Activated naive CD8-positive, alpha-beta T cell treated with anti-CD3 and anti-CD28 coated beads, Interleukin-2, amount 10 ng/mL, durations not matched to agents 7 days and 5 days (primary cell): Measurements from ENCODE around the gene CARMIL3. TPM values are rescaled to one million over a fixed set of nuclear protein-coding genes. Genes with fewer than 3 reads are reported as not detected.

Experiments used
- ATAC-seq: fragments of 150-1000 bp; cut with Tn5 transposase; one replicate; pipeline ENCODE4 v1.10.0; 2021; ENCODE audit warnings: low read depth, moderate library complexity
- POLR2A ChIA-PET: fragments of 350-600 bp; sonication (Branson Sonifier 250); formaldehyde crosslinking; loops from one replicate; lab custom pipeline; 2021; ENCODE audit warnings: antibody characterized with exemption; lab: Charles Lee
- DNase-seq: peaks from one replicate; pipeline ENCODE4 v3.0.0; 2021
- H3K27ac Mint-ChIP-seq: one replicate; pipeline ENCODE4 v1.8.0; 2022; ENCODE audit warnings: mild to moderate bottlenecking, mixed read lengths
- H3K27me3 Mint-ChIP-seq: one replicate; pipeline ENCODE4 v1.8.0; 2022; ENCODE audit warnings: mild to moderate bottlenecking, moderate library complexity, mixed read lengths
- H3K36me3 Mint-ChIP-seq: one replicate; pipeline ENCODE4 v1.8.0; 2021; ENCODE audit warnings: mild to moderate bottlenecking, mixed read lengths
- H3K4me1 Mint-ChIP-seq: one replicate; pipeline ENCODE4 v1.8.0; 2021; ENCODE audit warnings: mixed read lengths
- H3K4me3 Mint-ChIP-seq: one replicate; pipeline ENCODE4 v1.8.0; 2022; ENCODE audit warnings: mild to moderate bottlenecking, moderate library complexity, mixed read lengths
- H3K9me3 Mint-ChIP-seq: one replicate; pipeline ENCODE4 v1.8.0; 2021; ENCODE audit warnings: mixed read lengths
- total RNA-seq, 2 experiments: library from RNA; stranded (reverse); gene quantifications; one replicate each; pipeline ENCODE4 v1.2.3, GENCODE V29; 2021

Gene CARMIL3
- total RNA-seq, 2 experiments from 2014 or later, result 0.80 to 0.91 TPM

DNA sequence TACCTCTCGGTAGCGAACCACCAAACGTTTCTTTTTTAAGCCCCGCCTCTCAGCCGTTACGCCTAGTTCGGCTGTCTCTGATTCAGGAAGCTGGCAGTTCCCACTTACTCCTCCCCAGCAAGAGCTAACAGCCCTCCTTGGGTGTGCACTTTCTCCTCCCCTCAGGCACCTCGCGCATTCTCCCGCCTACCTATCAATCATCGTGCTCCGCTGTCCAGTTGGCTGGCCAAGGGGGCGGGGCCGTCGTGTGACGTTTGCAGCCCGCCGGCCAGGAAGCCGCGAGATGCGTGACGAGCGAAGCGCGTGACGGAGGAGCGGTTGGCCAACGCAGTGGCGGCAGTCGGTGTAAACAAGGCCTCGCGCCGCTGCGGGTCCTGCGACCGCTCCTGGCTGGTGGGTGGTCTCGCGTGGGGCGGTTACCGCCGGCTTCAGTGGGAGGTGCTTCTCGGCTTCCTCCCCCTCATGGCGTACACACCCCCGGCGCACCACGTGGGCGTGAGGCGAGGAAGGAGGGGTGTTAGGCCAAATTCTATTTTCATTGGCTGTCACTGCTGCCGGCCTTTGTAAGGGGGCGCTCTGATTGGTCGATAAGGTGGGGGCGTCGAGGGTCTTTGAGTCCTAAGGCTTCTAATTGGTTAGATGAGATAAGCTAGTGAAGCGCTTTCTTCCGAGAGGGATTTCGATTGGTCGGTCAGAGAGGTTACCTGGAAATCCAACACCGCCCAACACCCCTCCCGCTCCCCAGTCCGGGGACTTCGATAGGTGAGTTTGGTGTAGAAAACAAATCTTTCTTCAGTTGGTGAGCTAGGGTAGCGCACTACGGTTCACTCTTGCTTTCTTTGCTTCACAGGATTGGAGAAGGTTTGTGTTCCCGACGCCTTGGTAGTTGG lies 63.0 kb downstream of the CARMIL3 start, which contains the start of the genes DCAF11 and NRL:
DCAF11 (plus strand) TSS at position 246 of the 890 bp plus-strand sequence. CDS start 818 bp downstream, outside the sequence.
NRL (minus strand) TSS at position 418 of the 890 bp plus-strand sequence. CDS start 32,101 bp downstream, outside the sequence.
- peaks cover 29% of the 10 kb centered on the region for H3K36me3 Mint-ChIP-seq
- peak; percentile 89 for ATAC-seq

DNA sequence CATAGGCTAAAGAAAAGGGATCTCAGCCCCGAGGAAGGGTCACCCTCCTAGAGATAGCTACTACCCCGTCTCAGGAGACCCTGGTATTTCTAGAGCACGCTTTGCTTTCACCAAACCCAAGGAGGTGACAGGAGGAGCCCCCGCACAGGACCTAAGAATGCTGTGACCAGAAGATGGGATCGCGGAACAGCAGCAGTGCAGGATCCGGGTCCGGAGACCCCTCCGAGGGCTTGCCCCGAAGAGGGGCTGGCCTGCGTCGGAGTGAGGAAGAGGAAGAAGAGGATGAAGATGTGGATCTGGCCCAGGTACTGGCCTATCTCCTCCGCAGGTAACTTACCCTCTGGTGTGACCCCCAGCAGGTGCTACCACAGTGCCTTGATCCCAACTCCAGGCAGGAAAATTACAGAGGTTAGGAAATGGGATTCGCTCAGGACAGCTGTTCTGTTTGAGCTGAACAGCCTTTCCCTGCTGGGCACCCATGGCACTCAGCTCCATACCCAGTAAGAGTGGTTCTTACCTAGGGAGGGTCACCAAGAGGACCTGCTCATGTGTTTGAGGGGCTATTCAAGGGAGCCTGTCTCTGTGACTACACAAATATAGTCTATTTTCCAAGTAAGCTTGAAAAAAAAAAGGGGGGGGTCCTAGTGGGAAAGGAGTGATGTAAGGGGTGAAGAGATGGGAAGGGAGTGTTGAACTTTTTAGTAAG lies 63.8 kb downstream of the CARMIL3 start:
- ATAC-seq (no peak), DNase-seq (no peak)
- Mint-ChIP-seq H3K4me1 (peaks cover 23% of the 10 kb centered on the region), H3K27ac (peak overlapping the region; percentile 99), H3K36me3 (peaks cover 29% of the 10 kb centered on the region), H3K4me3 (peak overlapping the region; percentile 99), H3K27me3 (no peaks in the 10 kb centered on the region), H3K9me3 (no peaks in the 10 kb centered on the region)
- POLR2A ChIA-PET, result interaction anchor here (1.0 to 8.3 kb wide), 17 partner anchors 10 to 795 kb away, joined by 3 to 176 read pairs (median 10); partner anchors contain the start of genes CHMP4A, EMC9, FITM1 and IRF9

More for the DNA sequence above, 63.0 kb downstream of the CARMIL3 start, which contains the start of the genes DCAF11 and NRL:
- POLR2A ChIA-PET, result interaction anchor here (0.7 to 8.3 kb wide), 38 partner anchors 11 to 812 kb away, joined by 3 to 176 read pairs (median 6); partner anchors contain the start of genes CARMIL3, CHMP4A, DHRS1 and DHRS4L2
- Mint-ChIP-seq H3K27me3 (no peaks in the 10 kb centered on the region), H3K4me1 (peaks cover 24% of the 10 kb centered on the region), H3K4me3 (peak within 1 kb of the TSS; percentile 99), H3K9me3 (no peaks in the 10 kb centered on the region), H3K27ac (peak within 1 kb of the TSS; percentile 99)
- DNase-seq, result peak; percentile 99

DNA sequence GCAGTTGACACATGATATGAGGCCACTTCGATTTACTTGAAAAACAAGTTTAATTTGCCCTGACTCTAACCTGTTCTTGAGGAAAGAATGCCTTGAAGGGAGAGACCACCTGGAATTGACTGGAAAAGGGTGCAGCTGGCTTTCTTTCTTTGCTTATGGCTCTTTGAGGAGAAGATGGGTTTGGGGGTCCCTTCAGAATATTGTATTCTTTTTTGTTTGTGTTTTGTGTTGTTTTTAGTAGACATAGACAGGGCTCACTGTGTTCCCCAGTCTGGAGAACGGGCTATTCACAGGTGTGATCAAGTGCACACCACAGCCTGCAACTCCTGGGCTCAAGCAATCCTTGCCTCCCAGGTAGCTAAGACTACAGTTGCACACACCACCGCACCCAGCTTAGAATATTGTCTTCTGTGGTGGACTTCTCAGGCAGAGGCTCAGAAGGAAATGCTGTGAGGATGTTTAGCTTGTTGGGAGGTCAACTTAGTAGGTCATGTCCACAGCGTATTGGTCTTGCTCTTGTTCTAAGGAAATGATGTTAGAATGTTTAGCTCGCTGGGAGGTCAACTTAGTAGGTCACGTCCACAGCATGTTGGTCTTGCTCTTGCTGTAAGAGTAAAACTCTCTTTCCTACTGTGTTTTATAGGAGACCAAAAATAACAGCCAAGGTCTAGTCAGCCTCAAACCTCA lies 64.5 kb downstream of the CARMIL3 start:
- Mint-ChIP-seq H3K27me3 (no peaks in the 10 kb centered on the region), H3K27ac (peak overlapping the region; percentile 99), H3K36me3 (peaks cover 30% of the 10 kb centered on the region), H3K9me3 (no peaks in the 10 kb centered on the region), H3K4me3 (peak overlapping the region; percentile 99), H3K4me1 (peaks cover 19% of the 10 kb centered on the region)
- POLR2A ChIA-PET, result interaction anchor here (0.6 to 8.3 kb wide), 9 partner anchors 9 to 244 kb away, joined by 3 to 176 read pairs (median 51); partner anchors contain the start of genes EMC9, FITM1, IRF9 and PCK2
- ATAC-seq (no peak), DNase-seq (no peak)

DNA sequence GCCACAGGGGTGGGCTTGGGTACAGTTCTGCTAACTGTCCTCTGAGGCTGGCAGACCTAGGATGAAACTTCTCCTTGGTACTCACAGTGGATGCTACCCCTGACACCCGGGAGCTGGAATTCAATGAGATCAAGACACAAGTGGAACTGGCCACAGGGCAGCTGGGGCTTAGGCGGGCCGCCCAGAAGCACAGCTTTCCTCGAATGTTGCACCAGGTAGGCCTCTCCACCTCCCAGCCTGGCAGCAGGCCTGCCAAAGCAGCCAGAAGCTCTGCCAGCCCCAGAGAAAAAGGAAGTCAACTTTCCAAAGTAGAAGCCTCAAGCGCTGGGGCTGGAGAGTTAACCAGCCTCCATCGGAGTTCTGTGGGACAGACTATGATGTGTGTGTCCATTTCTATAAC lies 65.4 kb downstream of the CARMIL3 start:
- Mint-ChIP-seq H3K4me3 (no peak overlapping the region), H3K27ac (no peak overlapping the region), H3K9me3 (no peaks in the 10 kb centered on the region), H3K36me3 (peaks cover 32% of the 10 kb centered on the region), H3K4me1 (peaks cover 19% of the 10 kb centered on the region), H3K27me3 (no peaks in the 10 kb centered on the region)
- no peak for ATAC-seq
- POLR2A ChIA-PET, result interaction anchor here (0.8 to 8.3 kb wide), 6 partner anchors 8 to 44 kb away, joined by 3 to 176 read pairs (median 77); partner anchors contain the start of genes EMC9, FITM1, IRF9 and PCK2
- DNase-seq, result no peak

Other genes with a start within 250 kb of the CARMIL3 start
- gene DHRS4, start 98.2 kb upstream of the CARMIL3 start, total RNA-seq, result 10 to 100 TPM; 17.1 to 20.0 TPM
- 10 to 100 TPM; 17.7 to 20.9 TPM for gene DHRS4L2, start 63.1 kb upstream of the CARMIL3 start, total RNA-seq
- under 1 TPM in 1 of 2 experiments, not detected in 1; 0.14 TPM for gene CPNE6, start 19.6 kb downstream of the CARMIL3 start, total RNA-seq
- gene PCK2, start 42.3 kb downstream of the CARMIL3 start, total RNA-seq, result 10 to 100 TPM; 47.4 to 50.6 TPM
- 100 to 1,000 TPM; 100 to 105 TPM for gene DCAF11, start 62.8 kb downstream of the CARMIL3 start, total RNA-seq
- gene NRL, start 62.9 kb downstream of the CARMIL3 start, total RNA-seq, result 1 to 10 TPM; 3.3 to 3.4 TPM
- 1 to 10 TPM; 1.3 to 1.7 TPM for gene FITM1, start 78.7 kb downstream of the CARMIL3 start, total RNA-seq
- 100 to 1,000 TPM; 430 to 443 TPM for gene PSME1, start 84.2 kb downstream of the CARMIL3 start, total RNA-seq
- gene EMC9, start 89.6 kb downstream of the CARMIL3 start, total RNA-seq, result 10 to 100 TPM; 41.6 to 43.9 TPM
- 100 to 1,000 TPM; 406 to 414 TPM for gene PSME2, start 94.6 kb downstream of the CARMIL3 start, total RNA-seq
- gene RNF31, start 95.5 kb downstream of the CARMIL3 start, total RNA-seq, result 100 to 1,000 TPM; 131 to 153 TPM
- 100 to 1,000 TPM; 234 to 252 TPM for gene IRF9, start 109.3 kb downstream of the CARMIL3 start, total RNA-seq
- 10 to 100 TPM; 55.1 to 60.7 TPM for gene REC8, start 120.1 kb downstream of the CARMIL3 start, total RNA-seq
- gene IPO4, start 136.8 kb downstream of the CARMIL3 start, total RNA-seq, result 10 to 100 TPM; 32.2 to 33.0 TPM
- gene TM9SF1, start 143.4 kb downstream of the CARMIL3 start, total RNA-seq, result 10 to 100 TPM; 28.9 to 29.6 TPM
- gene TSSK4, start 153.7 kb downstream of the CARMIL3 start, total RNA-seq, result under 1 TPM; 0.43 to 0.53 TPM
- gene CHMP4A, start 161.5 kb downstream of the CARMIL3 start, total RNA-seq, result 10 to 100 TPM; 93.6 to 97.8 TPM
- 10 to 100 TPM; 11.9 to 15.4 TPM for gene MDP1, start 164.1 kb downstream of the CARMIL3 start, total RNA-seq
- gene NEDD8, start 180.4 kb downstream of the CARMIL3 start, total RNA-seq, result 100 to 1,000 TPM; 179 to 196 TPM
- 10 to 100 TPM; 76.6 to 82.2 TPM for gene GMPR2, start 180.9 kb downstream of the CARMIL3 start, total RNA-seq
- 100 to 1,000 TPM; 122 to 124 TPM for gene TINF2, start 190.6 kb downstream of the CARMIL3 start, total RNA-seq
- gene TGM1, start 211.2 kb downstream of the CARMIL3 start, total RNA-seq, result 1 to 10 TPM; 5.7 to 5.8 TPM
- 10 to 100 TPM; 42.1 to 48.8 TPM for gene RABGGTA, start 219.6 kb downstream of the CARMIL3 start, total RNA-seq
- gene DHRS1, start 247.8 kb downstream of the CARMIL3 start, total RNA-seq, result 10 to 100 TPM; 36.0 to 41.9 TPM
- 10 to 100 TPM; 28.7 to 31.1 TPM for gene NOP9, start 247.8 kb downstream of the CARMIL3 start, total RNA-seq